ENCODE data around the gene TFCP2. TPM values are rescaled to one million over a fixed set of nuclear protein-coding genes. Genes with fewer than 3 reads are reported as not detected.

Gene TFCP2
- total RNA-seq, 1 experiment from 2014 or later: 25.7 TPM

DNA sequence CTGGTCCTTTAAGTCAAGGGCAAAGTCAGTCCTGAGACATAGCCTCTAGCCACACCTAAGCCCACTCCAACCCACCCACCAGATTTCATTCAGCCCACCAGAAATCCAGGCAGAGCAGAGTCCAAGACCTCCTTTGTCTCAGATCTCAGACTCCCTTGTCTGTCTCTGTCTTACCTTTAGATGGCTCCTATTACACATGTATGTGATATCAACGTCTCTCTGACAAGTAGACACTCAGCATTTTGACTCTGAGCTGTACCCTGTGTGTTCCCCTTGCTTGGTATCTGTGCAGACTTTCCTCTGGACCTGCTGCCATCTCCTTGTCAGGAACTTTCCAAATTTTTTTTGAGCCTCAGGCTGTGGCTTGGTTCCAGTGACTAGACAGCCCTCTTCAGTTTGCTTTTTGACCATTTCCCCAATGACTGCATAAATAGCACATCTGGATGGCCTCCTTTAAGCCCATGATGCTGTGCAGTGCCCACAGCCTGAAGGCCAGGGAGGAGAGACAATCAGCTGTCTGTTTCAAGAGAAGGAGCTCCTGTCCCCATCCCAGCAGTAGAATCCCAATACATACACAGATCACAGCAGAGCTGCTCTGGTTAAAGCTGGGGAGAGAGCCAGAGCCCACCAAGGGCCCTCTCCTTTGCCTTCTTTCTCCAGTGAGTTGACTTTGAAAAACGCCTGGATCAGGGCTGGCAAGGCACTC is 37.9 kb upstream of the TFCP2 start:
- no peaks in the 10 kb centered on the region for H3K9me3 ChIP-seq (ENCODE audit: insufficient read depth, low read depth)
- no peaks in the 10 kb centered on the region for H3K36me3 ChIP-seq (ENCODE audit: low read depth)
- no peaks in the 10 kb centered on the region for H3K79me2 ChIP-seq (ENCODE audit: low read depth)
- DNase-seq: no peak
- peaks cover 2% of the 10 kb centered on the region; the same call in 1 of the 2 replicates for H3F3A ChIP-seq (ENCODE audit: insufficient read depth, low read depth)
- H3K4me3 ChIP-seq: no peak overlapping the region
- H3K27me3 ChIP-seq (ENCODE audit: insufficient read depth, low read depth): no peaks in the 10 kb centered on the region
- ChIA-PET CTCF (no interaction called here), POLR2A (ENCODE audit: unreplicated experiment) (interaction anchor here (0.8 kb wide), 1 partner anchor 96 kb away, joined by 8 read pairs; no protein-coding TSS in a partner anchor)
- no peaks in the 10 kb centered on the region for H4K20me1 ChIP-seq (ENCODE audit: insufficient read depth)
- H3K4me2 ChIP-seq: no peak overlapping the region
- no peaks in the 10 kb centered on the region for H3K9me2 ChIP-seq (ENCODE audit: insufficient read depth)
- no peak for TF ChIP-seq EZH2 (IDR thresholded peaks at IDR 0.05; ENCODE audit: low read depth)
- TF ChIP-seq, protein P1, sequence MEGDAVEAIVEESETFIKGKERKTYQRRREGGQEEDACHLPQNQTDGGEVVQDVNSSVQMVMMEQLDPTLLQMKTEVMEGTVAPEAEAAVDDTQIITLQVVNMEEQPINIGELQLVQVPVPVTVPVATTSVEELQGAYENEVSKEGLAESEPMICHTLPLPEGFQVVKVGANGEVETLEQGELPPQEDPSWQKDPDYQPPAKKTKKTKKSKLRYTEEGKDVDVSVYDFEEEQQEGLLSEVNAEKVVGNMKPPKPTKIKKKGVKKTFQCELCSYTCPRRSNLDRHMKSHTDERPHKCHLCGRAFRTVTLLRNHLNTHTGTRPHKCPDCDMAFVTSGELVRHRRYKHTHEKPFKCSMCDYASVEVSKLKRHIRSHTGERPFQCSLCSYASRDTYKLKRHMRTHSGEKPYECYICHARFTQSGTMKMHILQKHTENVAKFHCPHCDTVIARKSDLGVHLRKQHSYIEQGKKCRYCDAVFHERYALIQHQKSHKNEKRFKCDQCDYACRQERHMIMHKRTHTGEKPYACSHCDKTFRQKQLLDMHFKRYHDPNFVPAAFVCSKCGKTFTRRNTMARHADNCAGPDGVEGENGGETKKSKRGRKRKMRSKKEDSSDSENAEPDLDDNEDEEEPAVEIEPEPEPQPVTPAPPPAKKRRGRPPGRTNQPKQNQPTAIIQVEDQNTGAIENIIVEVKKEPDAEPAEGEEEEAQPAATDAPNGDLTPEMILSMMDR (conservative IDR thresholded peaks at IDR 0.05): no peak
- no peak overlapping the region for H2AFZ ChIP-seq
- H3K27ac ChIP-seq: no peak overlapping the region
- no TSS peak for BruUV-seq (replicated peaks)
- intact Hi-C loops (cut with micrococcal nuclease; ENCODE audit: unreplicated experiment): no loop called here
- H3K4me1 ChIP-seq (replicated peaks; ENCODE audit: insufficient read depth): no peaks in the 10 kb centered on the region

DNA sequence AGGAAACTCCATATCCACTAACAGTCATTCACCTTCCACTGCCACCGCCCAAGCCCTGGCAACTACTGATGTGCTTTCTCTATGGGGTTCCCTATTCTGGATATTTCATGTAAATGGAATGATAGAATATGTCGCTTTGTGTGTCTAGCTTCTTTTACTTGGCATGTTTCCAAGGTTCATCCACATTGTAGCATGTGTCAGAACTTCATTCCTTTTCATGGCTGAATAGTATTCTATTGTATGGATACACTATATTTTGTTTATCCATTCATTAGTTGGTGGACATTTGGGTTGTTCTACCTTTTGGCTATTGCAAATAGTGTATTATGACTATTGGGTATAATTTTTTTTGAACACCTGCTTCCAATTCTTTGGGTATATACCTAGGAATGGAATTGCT is 36.3 kb upstream of the TFCP2 start:
- Histone ChIP-seq H4K20me1 (ENCODE audit: insufficient read depth) (no peaks in the 10 kb centered on the region), H3K4me2 (no peak overlapping the region), H3K27ac (no peak overlapping the region), H3K9me3 (ENCODE audit: insufficient read depth, low read depth) (no peaks in the 10 kb centered on the region), H2AFZ (no peak overlapping the region), H3K79me2 (ENCODE audit: low read depth) (no peaks in the 10 kb centered on the region), H3K4me3 (no peak overlapping the region), H3K9me2 (ENCODE audit: insufficient read depth) (no peaks in the 10 kb centered on the region), H3K4me1 (replicated peaks; ENCODE audit: insufficient read depth) (no peaks in the 10 kb centered on the region), H3K36me3 (ENCODE audit: low read depth) (no peaks in the 10 kb centered on the region), H3K27me3 (ENCODE audit: insufficient read depth, low read depth) (no peaks in the 10 kb centered on the region), H3F3A (ENCODE audit: insufficient read depth, low read depth) (no peaks in the 10 kb centered on the region)
- intact Hi-C loops (cut with micrococcal nuclease; ENCODE audit: unreplicated experiment): no loop called here
- no peak for DNase-seq
- BruUV-seq (replicated peaks): no TSS peak
- ChIA-PET CTCF (no interaction called here), POLR2A (ENCODE audit: unreplicated experiment) (interaction anchor here (0.5 to 0.6 kb wide), 2 partner anchors 21 to 442 kb away, joined by 3 to 5 read pairs; no protein-coding TSS in a partner anchor)
- TF ChIP-seq EZH2 (IDR thresholded peaks at IDR 0.05; ENCODE audit: low read depth): no peak
- TF ChIP-seq, protein P1 (conservative IDR thresholded peaks at IDR 0.05): no peak

DNA sequence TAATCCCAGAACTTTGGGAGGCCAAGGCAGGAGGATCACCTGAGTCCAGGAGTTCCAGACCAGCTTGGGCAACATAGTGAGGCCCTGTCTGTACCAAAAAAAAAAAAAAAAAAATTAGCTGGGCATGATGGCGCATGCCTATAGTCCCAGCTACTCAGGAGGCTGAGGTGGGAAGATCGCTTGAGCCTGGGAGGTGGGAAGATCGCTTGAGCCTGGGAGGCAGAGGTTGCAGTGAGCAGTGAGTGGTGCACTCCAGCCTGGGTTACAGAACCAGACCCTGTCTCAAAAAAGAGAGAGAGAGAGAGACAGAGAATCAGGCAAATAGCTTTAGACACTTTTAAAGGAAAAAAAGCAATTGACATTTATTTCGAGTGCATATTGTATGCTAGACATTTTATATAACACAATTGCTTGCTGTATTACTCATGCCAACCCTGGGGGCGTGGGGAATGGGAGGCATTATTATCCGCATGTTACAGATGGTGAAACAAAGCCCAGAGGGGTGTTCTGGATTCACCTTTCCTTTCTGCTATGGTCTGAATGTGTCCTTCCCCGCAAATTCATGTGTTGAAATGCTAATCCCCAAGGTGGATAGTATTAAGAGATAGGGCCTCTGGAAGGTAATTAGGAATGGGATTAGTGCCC is 35.2 kb upstream of the TFCP2 start:
- BruUV-seq (replicated peaks): no TSS peak
- no peak overlapping the region for H3K4me3 ChIP-seq
- no peak overlapping the region for H2AFZ ChIP-seq
- H3K36me3 ChIP-seq (ENCODE audit: low read depth): no peaks in the 10 kb centered on the region
- no peaks in the 10 kb centered on the region for H3K27me3 ChIP-seq (ENCODE audit: insufficient read depth, low read depth)
- CTCF ChIA-PET: no interaction called here
- no peaks in the 10 kb centered on the region for H3K9me3 ChIP-seq (ENCODE audit: insufficient read depth, low read depth)
- H3K27ac ChIP-seq: no peak overlapping the region
- no peak overlapping the region for H3K4me2 ChIP-seq
- no peaks in the 10 kb centered on the region for H3K79me2 ChIP-seq (ENCODE audit: low read depth)
- TF ChIP-seq, protein P1 (conservative IDR thresholded peaks at IDR 0.05): no peak
- TF ChIP-seq EZH2 (IDR thresholded peaks at IDR 0.05; ENCODE audit: low read depth): no peak
- no peaks in the 10 kb centered on the region for H3F3A ChIP-seq (ENCODE audit: insufficient read depth, low read depth)
- no peaks in the 10 kb centered on the region for H3K9me2 ChIP-seq (ENCODE audit: insufficient read depth)
- DNase-seq: no peak
- no peaks in the 10 kb centered on the region for H4K20me1 ChIP-seq (ENCODE audit: insufficient read depth)
- POLR2A ChIA-PET (ENCODE audit: unreplicated experiment): no interaction called here
- no peaks in the 10 kb centered on the region for H3K4me1 ChIP-seq (replicated peaks; ENCODE audit: insufficient read depth)
- intact Hi-C loops (cut with micrococcal nuclease; ENCODE audit: unreplicated experiment): no loop called here
